Central memory CD4-positive, alpha-beta T cell (primary cell): ENCODE data around the gene COL2A1.

ENCODE experiments used
- DNase-seq: peaks from one replicate; pipeline ENCODE4 v3.0.0; 2022
- total RNA-seq, 3 experiments: gene quantifications; one replicate each; lab custom pipeline; 2026; lab: John Stamatoyannopoulos, UW

The COL2A1 gene
- total RNA-seq: 0 to 0.39 (median 0.04) reads per million in 3 experiments

- peak; percentile 8 for DNase-seq
These were observed at the start of gene COL2A1 for GRCh38 chr12:48004053-48004941. TSS of gene COL2A1 (minus strand) at chr12:48004476. CDS start at chr12:48004321, 155 bp downstream.

- DNase-seq: no peak
These were observed 49.6 kb upstream of the COL2A1 start for GRCh38 chr12:48053883-48054282.

GRCh38 chr12:48053122-48053521, 48.8 kb upstream of the COL2A1 start:
- DNase-seq: no peak

GRCh38 chr12:48051681-48052080, 47.4 kb upstream of the COL2A1 start:
- DNase-seq: no peak

GRCh38 chr12:48050174-48050573, 45.9 kb upstream of the COL2A1 start:
- no peak for DNase-seq

- no peak for DNase-seq
These were observed 41.8 kb upstream of the COL2A1 start for GRCh38 chr12:48045965-48046518.

- DNase-seq: no peak
These were observed 41.0 kb upstream of the COL2A1 start for GRCh38 chr12:48045061-48045846.

- no peak for DNase-seq
These were observed 40.1 kb upstream of the COL2A1 start for GRCh38 chr12:48044396-48044795.

- DNase-seq: no peak
These were observed 39.5 kb upstream of the COL2A1 start for GRCh38 chr12:48043771-48044170.

- no peak for DNase-seq
These were observed 37.5 kb upstream of the COL2A1 start for GRCh38 chr12:48041591-48042423.

GRCh38 chr12:48040354-48040753, 36.1 kb upstream of the COL2A1 start:
- no peak for DNase-seq

GRCh38 chr12:48039151-48039550, 34.9 kb upstream of the COL2A1 start:
- DNase-seq: no peak

GRCh38 chr12:48038085-48038484, 33.8 kb upstream of the COL2A1 start:
- DNase-seq: no peak

- no peak for DNase-seq
These were observed 33.1 kb upstream of the COL2A1 start for GRCh38 chr12:48037267-48037915.

- DNase-seq: no peak
These were observed 32.5 kb upstream of the COL2A1 start for GRCh38 chr12:48036818-48037217.

GRCh38 chr12:48034835-48035805, 30.8 kb upstream of the COL2A1 start:
- DNase-seq: no peak

- no peak for DNase-seq
These were observed 29.2 kb upstream of the COL2A1 start for GRCh38 chr12:48033451-48033850.

- no peak for DNase-seq
These were observed 28.3 kb upstream of the COL2A1 start for GRCh38 chr12:48032597-48032996.

GRCh38 chr12:48031135-48031960, 27.1 kb upstream of the COL2A1 start:
- DNase-seq: no peak

- no peak for DNase-seq
These were observed 25.9 kb upstream of the COL2A1 start for GRCh38 chr12:48030173-48030650.
